OCI-LY3 (cell line): ENCODE measurements around the gene ZNF697.

Experiments used
- H2AFZ ChIP-seq: fragments of 200-600, 300-600 bp; shearing (Covaris generic); 2 replicates; pipeline ENCODE4 v1.6.0; 2014; ENCODE audit warnings: antibody characterized with exemption, low read depth, low read length
- H3K27ac ChIP-seq: fragments of 200-600, 300-600 bp; sonication (generic); 2 replicates; pipeline ENCODE4 v1.5.1; 2014; ENCODE audit warnings: mild to moderate bottlenecking, low read length, moderate library complexity, mixed read lengths
- H3K27me3 ChIP-seq: fragments of 200-600, 300-600 bp; sonication (generic); 2 replicates; pipeline ENCODE4 v1.6.1; 2014; ENCODE audit warnings: low read depth, low read length, mixed read lengths
- H3K36me3 ChIP-seq: fragments of 200-600, 300-600 bp; sonication (generic); replicated peaks from 2 replicates; pipeline ENCODE3; 2014; ENCODE audit warnings: low read depth, low read length, mixed read lengths
- H3K4me1 ChIP-seq: fragments of 300-600, 200-600 bp; sonication (generic); 2 replicates; pipeline ENCODE4 v1.6.1; 2014; ENCODE audit warnings: low read length, mixed read lengths
- H3K4me2 ChIP-seq: fragments of 200-600, 300-600 bp; sonication (generic); 2 replicates; pipeline ENCODE4 v1.6.1; 2014; ENCODE audit warnings: low read length, mixed read lengths
- H3K4me3 ChIP-seq: fragments of 300-600, 200-600 bp; sonication (generic); 2 replicates; pipeline ENCODE4 v1.5.1; 2014; ENCODE audit warnings: antibody characterized with exemption, mild to moderate bottlenecking, low read length, moderate library complexity
- H3K79me2 ChIP-seq: fragments of 300-600, 200-600 bp; shearing (Covaris generic); 2 replicates; pipeline ENCODE4 v1.6.1; 2014; ENCODE audit warnings: mild to moderate bottlenecking, low read length, mixed read lengths
- H3K9ac ChIP-seq: fragments of 300-600, 200-600 bp; shearing (Covaris generic); 2 replicates; pipeline ENCODE4 v1.6.0; 2014; ENCODE audit warnings: mild to moderate bottlenecking, low read length, moderate library complexity
- H3K9me3 ChIP-seq: fragments of 200-600, 300-600 bp; shearing (Covaris generic); 2 replicates; pipeline ENCODE4 v1.6.1; 2014; ENCODE audit warnings: low read length, mixed read lengths; ENCODE audit not compliant: insufficient read depth
- H4K20me1 ChIP-seq: fragments of 200-600, 300-600 bp; sonication (generic); 2 replicates; pipeline ENCODE4 v1.6.1; 2016; ENCODE audit warnings: low read length, mixed read lengths; ENCODE audit not compliant: insufficient read depth
- EZH2phosphoT487 ChIP-seq: fragments of 200-600 bp; shearing (Covaris generic); IDR thresholded peaks from 2 replicates; pipeline ENCODE4 v1.6.1; 2018; ENCODE audit warnings: antibody characterized with exemption, mixed run types, low read depth
- TF ChIP-seq, protein P1 (sequence below): fragments of 200-600, 300-600 bp; sonication (generic); IDR thresholded peaks from 2 replicates; pipeline ENCODE4 v1.5.1; 2014; ENCODE audit warnings: antibody characterized with exemption, low read length, low read depth

The ZNF697 gene

DNA sequence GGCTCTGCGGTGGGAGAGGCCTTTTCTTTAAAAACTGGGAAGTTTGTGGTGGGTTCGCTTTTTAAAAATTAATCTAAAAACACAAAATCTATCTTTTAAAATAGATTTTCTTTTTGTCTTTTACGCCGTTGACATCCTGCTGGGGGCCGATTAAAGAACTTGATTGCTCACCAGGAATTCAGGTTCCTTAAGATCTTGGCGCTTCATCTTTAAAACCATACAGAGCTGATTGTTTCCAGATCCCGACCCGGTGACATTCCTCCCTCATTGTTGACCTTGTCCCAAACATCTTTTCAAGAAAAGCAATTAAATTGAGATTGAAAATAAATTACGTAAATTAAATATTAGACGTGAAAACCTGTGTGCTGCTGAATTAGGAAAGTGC lies 546 bp upstream of the ZNF697 start:
- Histone ChIP-seq H3K4me3 (no peak overlapping the region), H3K9ac (no peak overlapping the region), H3K36me3 (no peaks in the 10 kb centered on the region), H3K27ac (no peak overlapping the region), H3K27me3 (peaks cover 67% of the 10 kb centered on the region), H3K4me1 (peaks cover 6% of the 10 kb centered on the region; the same call in 1 of the 2 replicates), H2AFZ (no peak overlapping the region), H4K20me1 (no peaks in the 10 kb centered on the region), H3K9me3 (no peaks in the 10 kb centered on the region), H3K4me2 (no peak overlapping the region), H3K79me2 (no peaks in the 10 kb centered on the region)
- TF ChIP-seq, protein P1, sequence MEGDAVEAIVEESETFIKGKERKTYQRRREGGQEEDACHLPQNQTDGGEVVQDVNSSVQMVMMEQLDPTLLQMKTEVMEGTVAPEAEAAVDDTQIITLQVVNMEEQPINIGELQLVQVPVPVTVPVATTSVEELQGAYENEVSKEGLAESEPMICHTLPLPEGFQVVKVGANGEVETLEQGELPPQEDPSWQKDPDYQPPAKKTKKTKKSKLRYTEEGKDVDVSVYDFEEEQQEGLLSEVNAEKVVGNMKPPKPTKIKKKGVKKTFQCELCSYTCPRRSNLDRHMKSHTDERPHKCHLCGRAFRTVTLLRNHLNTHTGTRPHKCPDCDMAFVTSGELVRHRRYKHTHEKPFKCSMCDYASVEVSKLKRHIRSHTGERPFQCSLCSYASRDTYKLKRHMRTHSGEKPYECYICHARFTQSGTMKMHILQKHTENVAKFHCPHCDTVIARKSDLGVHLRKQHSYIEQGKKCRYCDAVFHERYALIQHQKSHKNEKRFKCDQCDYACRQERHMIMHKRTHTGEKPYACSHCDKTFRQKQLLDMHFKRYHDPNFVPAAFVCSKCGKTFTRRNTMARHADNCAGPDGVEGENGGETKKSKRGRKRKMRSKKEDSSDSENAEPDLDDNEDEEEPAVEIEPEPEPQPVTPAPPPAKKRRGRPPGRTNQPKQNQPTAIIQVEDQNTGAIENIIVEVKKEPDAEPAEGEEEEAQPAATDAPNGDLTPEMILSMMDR, result no peak
- no peak for TF ChIP-seq EZH2phosphoT487

DNA sequence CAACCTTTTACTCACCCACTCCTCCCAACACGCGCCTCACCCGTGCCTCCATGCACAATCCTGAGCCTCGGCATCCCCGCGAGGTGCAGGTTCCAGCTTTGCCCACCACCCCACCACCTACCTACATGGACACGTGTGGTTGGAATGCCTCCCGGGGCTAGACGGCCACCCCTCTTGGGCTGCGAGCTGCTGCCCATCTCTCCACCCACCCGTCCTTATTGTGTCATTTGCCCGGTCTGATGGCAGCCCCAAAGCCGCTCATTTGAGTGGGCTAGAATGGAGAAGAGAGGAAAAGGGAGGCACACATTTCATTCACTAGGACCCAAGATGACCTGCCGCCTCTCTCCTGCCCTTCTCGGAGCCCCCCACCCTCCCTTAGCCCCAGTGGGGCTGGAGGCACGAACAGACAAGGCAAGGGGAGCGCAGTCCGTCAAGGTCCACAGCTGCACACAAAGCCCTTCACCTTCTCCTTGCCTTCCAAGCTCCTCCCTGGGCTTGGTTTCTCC lies 785 bp downstream of the ZNF697 start:
- H3K4me3 ChIP-seq, result no peak overlapping the region
- no peaks in the 10 kb centered on the region for H3K36me3 ChIP-seq
- no peaks in the 10 kb centered on the region for H4K20me1 ChIP-seq
- peaks cover 8% of the 10 kb centered on the region; the same call in 1 of the 2 replicates for H3K4me1 ChIP-seq
- H3K79me2 ChIP-seq, result no peaks in the 10 kb centered on the region
- TF ChIP-seq, protein P1, result no peak
- TF ChIP-seq EZH2phosphoT487, result no peak
- no peak overlapping the region for H2AFZ ChIP-seq
- peaks cover 57% of the 10 kb centered on the region for H3K27me3 ChIP-seq
- no peak overlapping the region for H3K27ac ChIP-seq
- H3K9me3 ChIP-seq, result no peaks in the 10 kb centered on the region
- H3K4me2 ChIP-seq, result no peak overlapping the region
- H3K9ac ChIP-seq, result no peak overlapping the region

DNA sequence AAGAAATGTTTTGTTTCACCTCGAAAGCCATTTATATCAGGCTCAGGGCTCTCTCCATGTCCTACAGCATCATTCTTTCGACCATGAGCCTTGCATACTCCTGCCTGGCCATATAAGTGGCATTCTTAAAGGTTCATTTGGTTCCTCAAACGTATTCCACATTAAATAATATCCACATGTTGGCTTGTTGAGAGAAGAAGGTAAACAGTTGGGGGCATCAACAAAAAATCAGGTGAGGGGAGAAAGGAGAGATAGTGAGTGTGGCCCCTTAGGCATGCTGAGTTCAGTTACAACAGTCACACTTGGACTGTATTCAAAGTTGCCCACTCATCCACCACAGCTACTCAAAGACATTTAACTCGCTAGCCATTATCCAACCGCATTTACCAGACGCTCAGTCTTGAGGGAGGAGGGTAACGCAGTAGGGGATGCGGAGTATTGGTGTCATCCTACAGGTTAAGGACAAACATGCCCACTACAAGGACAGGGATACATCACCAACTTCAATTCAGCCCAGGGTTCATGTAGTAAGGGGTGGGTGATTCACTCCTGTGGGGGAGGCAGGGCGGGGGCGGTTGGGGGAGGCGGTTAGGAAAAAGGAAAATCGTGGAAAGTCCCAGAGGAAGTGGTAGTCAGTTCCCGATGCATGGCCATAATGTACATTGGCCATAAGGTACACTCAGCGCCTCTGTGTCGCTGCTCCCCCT lies 1.4 kb downstream of the ZNF697 start:
- Histone ChIP-seq H3K9ac (no peak overlapping the region), H3K4me3 (no peak overlapping the region), H4K20me1 (no peaks in the 10 kb centered on the region), H2AFZ (no peak overlapping the region), H3K36me3 (no peaks in the 10 kb centered on the region), H3K27ac (no peak overlapping the region), H3K9me3 (peaks cover 5% of the 10 kb centered on the region; the same call in 1 of the 2 replicates), H3K4me2 (no peak overlapping the region), H3K4me1 (peaks cover 8% of the 10 kb centered on the region; the same call in 1 of the 2 replicates), H3K27me3 (peaks cover 51% of the 10 kb centered on the region), H3K79me2 (no peaks in the 10 kb centered on the region)
- TF ChIP-seq, protein P1, result no peak
- no peak for TF ChIP-seq EZH2phosphoT487

DNA sequence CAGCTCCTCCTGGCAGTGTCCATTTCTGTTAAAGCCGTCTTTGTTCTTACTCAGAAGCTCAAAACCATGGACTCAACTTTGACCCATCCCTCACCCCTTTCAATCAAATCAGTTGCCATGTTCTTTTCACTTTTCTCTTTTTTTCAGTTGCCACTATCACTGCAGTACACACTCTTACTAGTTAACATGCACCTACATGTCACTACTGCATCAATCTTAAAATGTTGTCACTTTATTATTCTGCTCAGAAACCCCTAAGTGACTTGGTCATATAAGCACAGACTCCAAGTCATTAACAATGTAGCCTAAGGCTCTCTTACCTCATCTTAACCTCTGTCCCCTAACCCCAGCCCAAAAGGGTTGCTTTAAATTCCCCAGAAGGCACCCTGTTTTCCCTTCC lies 9.0 kb downstream of the ZNF697 start:
- Histone ChIP-seq H3K9ac (no peak overlapping the region), H3K4me3 (no peak overlapping the region), H2AFZ (no peak overlapping the region), H3K9me3 (peaks cover 5% of the 10 kb centered on the region; the same call in 1 of the 2 replicates), H3K27ac (no peak overlapping the region), H3K4me1 (peaks cover 8% of the 10 kb centered on the region; the same call in 1 of the 2 replicates), H4K20me1 (no peaks in the 10 kb centered on the region), H3K79me2 (no peaks in the 10 kb centered on the region), H3K36me3 (no peaks in the 10 kb centered on the region), H3K27me3 (peaks cover 43% of the 10 kb centered on the region), H3K4me2 (no peak overlapping the region)
- TF ChIP-seq, protein P1, result no peak
- no peak for TF ChIP-seq EZH2phosphoT487
